Measurements from ENCODE around the gene KRT32.

The KRT32 gene

DNA sequence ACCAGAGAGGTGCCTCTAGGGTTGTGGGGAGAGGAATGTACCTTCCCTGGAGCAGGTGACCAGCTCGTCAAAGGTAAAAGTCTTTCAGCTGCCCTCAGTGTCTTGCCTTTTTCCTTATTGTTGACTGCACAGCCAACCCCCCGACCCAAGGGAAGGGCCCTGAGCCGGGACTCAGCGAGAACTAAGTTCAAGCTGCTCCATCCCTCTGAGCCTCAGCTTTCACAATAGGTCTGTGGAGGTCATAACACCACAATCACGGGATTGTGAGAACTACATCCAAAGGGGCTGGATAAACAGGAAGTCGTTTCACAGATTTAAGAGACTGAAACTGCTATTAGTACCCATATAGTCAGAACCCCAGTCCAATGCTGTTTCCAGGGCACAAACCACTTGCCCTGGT is 25.2 kb upstream of the KRT32 start:
- DNase-seq, result no peak

DNA sequence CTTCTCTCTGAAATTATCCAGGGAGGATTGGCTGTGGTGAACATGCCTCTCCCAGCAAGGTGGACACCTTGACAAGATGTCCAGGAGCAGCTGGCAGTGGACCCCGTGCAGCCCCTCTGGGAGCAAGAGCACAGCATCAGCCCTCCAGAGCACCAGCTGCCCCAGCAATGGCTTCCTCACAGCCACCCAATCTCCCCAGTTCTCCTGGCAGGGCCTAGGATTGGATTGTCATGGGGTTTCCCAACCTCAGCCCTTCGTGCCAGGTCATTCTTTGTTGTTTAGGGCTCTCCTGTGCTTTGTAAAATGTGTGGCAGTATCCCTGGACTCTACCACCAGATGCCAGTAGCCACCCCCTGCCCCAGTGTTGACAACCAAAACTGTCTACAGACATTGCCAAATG is 24.3 kb upstream of the KRT32 start:
- DNase-seq, result no peak

DNA sequence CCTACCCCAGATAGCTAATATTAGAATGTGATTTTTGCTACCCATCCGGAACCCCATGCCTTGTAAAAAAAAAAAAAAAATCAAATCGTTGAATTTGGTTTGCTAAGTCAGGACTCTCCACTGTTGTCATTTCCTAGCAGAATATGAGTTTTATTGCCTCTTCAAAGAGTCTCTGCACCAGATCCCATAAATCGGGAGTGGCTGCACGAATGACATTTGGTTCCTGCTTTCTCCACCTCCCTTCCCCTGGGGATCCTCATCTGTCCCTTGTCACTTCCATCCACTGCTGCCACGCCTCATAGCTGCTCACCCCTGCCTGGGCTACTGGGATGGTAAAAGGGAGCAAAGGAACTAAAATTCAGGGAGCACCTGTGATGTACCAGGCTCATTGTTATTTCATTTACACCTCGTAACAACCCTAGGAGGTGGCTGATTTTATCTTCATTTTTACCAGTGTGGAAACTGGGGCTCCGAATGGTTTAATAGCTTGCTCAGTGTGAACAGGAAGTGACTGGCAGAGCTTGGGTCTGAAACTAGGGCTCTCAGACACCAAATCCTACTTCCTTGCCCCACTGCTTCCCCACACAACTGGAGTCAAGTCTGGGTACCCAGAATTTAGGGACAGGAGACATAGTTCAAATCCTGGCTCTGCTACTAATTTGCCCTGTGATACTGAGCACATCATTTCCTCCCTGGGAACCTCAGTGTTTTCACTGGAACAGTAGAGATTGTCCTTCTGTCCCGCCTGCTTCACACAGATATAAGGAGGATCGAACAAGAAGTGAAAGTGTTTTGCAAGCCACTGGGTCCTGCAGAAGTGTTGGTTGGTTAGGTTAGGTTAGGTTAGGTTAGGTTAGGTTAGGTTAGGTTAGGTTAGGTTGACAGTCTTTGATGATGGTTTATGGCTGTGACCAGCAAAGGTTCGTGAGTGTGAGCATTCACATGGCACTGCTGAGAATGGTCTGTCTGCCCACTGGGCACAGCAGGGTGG is 23.1 kb upstream of the KRT32 start:
- DNase-seq, result no peak

DNA sequence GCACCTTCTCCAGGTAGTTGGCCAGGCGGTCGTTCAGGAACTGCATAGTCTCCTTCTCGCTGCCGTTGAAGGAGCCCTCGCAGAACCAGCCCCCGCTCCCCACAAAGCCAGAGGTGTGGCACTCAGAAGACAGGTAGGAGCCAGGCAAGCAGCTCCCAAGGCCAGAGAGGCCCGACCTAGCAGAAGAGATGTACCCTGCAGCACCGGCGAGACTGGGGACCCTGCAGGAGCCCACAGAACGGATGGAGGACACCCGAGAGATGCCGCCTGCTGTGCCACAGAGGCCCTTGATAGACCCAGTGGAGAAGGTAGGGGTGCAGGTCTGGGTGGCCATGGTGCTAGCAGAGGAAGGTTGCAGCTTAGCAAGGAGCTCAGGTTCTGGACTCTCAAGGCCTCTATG is 22.3 kb upstream of the KRT32 start, which contains the start of gene KRT36:
KRT36 (minus strand) TSS at position 380 of the 400 bp plus-strand sequence; CDS start at position 334, 46 bp downstream.
- no peak for DNase-seq

DNA sequence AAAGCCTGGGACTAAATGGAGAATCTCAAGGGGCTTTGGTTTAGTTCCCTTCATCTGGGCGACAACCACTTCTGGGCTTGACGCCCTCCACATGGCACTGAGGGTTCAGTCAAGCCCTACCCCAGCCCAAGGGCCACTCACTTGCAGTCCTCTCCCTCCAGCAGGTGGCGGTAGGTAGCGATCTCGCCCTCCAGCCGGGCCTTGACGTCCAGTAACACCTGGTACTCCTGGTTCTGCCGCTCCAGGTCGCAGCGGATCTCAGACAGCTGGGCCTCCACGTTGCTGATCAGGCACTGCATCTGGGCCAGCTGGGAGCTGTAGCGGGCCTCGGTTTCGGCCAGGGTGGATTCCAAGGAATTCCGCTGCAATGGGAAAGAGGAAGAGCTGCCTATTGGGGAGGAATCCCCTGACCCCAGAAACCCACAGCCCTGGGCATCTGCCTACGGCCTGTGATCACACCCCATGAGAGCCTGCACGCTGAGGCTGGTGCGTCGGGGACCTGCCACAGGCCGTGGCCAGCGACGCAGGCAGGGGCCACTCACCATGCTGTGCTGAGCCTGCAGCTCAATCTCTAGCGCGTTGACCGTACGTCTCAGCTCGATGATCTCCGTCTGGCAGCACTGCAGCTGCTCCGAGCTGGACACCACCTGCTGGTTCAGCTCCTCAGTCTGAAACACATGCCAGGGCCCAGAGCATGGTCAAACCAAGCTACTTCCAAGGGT is 19.8 kb upstream of the KRT32 start:
- DNase-seq, result peak in 1 of 2 experiments; percentile 15

DNA sequence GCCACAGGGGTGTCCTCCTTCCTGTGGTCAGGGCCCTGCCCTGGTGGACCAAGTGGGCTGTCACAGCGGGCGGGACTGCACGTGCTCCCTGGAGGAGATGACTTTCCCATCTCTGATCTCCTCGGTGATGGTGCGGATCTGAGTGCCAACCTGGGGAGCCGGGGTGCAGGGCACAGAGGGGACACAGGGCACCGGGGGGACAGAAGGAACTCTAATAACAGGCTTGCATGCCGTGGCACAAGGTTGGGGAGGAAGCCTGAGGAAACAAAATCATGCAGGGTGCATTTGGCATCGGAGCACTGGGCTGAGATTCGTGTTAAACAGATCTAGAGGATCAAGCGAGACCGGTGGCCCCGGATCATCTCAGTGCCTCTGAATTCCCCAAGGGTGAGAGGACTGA is 19.1 kb upstream of the KRT32 start:
- DNase-seq, result no peak

DNA sequence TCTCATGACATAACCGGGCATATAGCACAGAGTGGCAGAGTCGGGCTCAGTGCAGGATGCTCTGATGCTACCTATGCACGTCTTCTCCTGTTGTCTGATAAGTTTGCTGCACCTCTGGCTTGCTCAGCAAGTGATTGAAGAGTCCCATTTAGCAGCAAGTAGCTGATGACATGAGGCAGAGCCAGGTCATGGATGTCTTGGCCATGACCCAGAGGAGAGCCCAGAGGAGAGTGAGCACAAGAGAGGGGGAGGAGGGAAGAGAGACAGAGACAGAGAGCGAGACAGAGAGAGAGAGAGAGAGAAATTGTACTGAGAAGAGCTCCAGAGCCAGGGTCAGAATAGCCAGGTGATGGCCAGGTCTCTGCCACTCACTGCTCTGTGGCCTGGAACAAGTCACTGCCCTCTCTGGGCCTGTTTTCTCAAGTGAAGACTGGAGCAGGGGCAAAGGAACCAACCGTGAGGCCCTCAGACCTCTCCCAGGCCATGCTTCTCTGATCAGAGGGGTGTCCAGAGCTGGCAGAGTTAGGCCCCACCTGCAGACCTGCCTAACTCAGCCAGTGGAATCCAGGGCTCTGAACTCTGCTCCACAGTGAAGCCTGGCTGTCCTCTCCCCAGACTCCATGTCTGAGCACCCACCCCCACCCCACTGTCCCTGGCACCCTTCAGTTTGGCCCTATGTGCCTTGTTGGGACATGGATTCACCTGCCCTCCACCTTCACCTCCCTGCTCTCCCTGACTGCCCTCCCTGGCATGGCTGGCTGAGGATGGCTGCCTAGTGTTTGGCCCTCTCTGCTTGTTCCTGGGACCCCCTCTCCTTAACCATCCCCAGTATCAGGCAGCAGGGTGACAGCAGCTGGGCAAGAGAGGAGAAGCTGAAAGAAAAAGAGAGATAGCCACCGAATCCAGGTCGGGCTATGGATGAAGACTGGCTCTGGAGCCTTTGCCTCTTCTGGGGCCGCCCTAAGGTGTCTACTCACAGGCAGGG is 18.0 kb upstream of the KRT32 start:
- DNase-seq, result no peak

DNA sequence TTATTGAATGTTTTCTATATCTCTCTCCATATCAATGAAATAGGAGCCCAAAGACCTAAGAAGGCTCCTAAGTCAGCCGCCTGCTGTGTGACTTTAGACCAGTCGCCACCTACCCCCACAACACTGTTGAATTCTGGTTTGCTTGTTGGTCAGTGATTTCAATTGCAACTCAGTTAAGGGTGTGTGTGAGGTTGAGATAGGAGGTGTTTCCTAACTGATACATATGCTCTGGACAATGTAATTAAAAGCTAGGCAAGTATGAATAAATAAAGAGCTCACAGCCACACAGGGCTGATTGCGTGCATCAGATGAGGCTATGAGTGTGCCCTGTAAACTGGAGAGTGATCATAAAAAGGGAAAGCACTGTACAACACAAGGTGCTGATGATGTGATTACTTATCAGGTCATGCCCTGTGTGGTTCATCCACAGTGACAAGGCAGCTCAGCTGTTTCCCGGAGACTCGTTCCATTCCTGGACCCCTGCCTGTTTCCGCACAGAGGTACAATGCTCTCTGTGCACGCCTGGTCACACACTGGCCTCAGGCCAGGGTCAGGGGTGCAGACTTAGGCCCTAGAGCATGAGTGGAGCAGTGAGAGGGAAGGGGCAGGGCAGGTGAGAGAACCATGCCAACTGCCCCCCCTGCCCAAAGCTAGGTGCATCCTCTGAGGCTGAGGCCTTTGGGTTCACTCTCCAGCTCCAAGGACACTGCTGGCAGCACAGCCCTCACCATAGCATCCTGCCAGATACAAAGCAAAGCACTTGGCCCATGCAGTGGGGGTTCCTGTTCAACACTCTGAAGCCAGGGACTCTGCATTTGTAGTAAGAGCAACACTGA is 17.0 kb upstream of the KRT32 start:
- DNase-seq, result no peak

DNA sequence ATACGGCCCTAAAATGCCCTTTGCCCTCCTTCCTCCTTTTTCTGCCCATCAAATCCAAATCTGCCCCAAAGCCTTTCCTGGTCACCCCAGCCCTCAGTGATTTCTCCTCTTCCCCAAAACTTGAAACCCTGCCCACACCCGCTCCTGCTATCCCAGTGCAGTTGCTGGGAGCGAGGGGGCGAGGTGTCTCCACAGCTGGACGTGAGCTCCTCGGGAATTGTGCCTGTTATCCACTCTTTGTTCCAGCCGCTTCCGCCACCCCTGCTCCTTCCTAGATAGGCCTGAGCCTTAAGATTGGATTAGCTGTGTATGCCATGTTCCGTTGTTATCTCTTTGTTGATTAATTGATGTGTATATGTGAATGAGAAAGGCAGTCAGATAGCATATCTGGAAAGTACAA is 16.3 kb upstream of the KRT32 start:
- no peak for DNase-seq

DNA sequence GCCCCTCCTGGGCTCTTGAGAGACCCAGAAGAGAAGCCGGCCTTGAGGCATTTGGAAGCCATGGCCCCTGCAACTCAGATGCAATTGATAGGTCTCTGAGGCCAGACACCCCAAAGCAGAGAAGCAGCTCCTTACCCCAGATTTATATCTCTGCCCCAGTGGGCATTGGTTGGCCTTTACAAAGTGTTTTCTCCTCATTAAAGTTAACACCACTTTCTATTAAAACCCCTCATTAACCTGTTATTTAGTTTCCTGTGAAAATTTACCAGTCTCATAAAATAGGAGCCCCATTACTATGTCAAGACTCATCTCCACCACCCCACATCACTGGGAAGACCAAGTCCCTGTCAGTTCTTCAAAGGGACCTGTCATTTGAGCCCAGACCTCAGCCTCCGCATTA is 13.8 kb upstream of the KRT32 start, which contains the start of gene KRT35:
KRT35 (minus strand) TSS at position 116 of the 400 bp plus-strand sequence; CDS start at position 62, 54 bp downstream.
- no peak for DNase-seq

DNA sequence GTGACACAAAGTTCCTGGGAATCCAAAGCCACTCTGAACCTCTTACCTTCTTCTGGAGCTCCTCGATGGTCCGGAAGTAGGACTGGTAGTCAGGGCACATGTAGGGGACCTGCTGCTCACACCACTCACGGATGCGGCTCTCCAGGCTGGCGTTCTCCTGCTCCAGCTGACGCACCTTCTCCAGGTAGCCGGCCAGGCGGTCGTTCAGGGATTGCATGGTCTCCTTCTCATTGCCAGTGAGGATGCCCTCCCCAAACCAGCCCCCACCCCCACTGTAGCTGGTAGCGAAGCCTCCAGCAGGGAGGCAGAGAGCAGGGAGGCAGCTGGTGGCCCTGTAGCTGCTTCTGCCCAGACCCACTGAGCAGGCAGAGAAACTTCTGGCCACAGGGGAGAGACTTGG is 13.4 kb upstream of the KRT32 start:
- DNase-seq, result no peak

DNA sequence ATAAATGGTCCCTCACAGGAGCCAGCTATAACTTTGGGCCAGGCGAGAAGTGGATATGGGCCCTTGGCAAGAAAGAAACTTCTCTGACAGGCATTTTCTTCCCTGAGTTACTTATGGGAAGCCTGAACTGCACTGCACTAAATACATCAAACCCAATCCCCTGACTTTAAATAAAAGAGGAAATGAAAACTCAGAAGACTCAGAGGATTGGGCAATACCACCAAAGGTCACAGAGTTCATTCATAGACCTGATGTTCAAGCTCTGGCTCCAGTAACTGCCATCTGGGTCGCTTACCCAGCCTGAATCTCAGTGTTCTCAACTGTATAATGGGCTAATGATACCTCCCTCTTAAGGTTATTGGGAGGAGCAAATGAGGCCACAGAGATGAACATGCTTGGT is 12.9 kb upstream of the KRT32 start:
- no peak for DNase-seq

DNA sequence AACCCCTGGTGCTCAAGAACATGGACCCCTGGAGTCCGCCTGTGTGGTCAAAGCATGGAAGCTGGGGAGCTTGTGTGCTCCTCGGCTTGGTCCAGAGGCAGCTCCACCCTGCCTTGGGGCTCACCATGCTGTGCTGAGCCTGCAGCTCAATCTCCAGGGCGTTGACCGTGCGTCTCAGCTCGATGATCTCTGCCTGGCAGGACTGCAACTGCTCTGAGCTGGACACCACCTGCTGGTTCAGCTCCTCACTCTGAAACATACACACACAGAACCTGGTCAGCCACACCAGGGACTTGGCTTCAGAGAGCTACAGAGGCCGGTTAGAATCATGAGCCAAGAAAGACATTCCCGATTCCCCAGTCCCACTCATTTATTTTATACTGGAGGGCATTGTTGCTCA is 11.1 kb upstream of the KRT32 start:
- DNase-seq, result no peak

DNA sequence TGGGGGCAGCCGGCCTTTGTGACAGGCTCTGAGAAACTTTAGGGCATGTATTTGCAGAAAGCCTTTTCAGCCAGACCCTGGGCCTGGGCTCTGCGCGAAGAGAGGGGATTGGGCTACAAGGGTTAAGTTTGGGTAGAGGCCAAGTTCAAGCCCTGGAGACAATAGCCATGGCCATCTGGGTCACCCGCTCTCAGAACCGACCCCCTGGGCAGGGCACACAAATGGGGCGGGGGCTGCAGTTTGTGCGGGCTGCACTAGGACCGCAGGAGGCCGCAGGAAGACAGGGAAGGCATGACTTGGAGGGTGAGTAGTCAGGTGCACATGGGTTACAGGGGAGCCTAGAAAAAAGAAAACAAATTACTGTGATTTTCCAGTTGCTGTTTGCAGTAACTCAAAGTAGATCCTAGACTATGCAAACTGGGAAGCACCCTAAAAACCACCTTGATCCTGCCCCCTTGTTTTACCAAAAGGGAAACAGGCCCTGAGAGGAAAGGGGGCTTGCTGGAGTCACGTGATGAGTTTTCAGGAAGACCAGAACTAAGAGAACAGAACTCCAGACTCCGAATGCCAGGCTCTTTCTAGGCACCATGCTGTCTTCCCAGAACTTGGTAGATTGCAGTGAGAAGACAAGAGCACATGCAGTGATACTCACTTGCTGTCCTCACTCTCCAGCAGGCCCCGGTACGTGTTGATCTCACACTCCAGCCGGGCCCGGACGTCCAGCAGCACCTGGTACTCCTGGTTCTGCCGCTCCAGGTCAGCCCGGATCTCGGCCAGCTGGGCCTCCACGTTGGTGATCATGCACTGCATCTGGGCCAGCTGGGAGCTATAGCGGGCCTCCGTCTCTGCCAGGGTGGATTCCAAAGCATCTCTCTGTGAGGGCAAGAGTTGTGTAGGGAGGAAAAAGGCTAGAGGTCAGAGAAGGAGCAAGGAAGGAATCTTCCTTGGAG is 10.0 kb upstream of the KRT32 start:
- no peak for DNase-seq

DNA sequence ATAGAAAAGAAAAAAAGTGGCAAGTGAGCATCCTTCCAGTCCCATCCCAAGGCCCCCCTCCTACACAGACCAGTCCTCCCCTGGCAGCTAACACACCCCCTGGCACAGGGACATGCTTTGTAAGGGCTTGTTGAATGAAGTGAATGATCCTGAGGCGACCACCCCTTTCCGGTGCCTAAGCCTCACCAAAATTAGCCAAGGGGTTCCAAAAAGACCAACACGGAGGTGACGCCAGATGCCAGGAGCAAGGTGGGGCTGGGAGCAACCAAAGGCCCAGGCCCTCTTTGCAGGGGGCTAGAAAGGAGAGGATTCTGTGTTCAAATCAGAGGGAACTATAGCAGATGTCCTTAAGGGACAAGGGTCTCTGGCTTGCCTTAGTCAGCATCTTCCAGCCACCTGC is 8.2 kb upstream of the KRT32 start:
- no peak for DNase-seq

DNA sequence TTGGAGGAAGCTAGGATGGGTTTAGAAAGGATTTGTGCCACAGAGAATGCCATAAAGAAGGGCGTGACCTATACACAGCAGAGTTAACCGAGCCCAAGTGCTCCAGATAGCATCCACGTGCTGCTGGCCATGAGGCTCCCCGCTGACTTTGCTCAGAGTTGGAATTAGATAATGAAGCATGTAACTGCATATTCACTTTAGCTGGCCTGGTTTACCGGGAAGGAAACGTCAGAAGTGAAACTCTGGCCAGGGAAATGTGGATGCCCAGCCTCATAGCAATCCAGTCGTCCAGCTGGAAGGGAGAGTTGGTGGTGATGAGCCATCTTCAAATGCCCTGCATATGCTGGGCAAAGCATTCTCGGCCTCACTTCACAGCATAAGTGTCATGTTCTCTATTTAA is 7.7 kb upstream of the KRT32 start:
- no peak for DNase-seq

DNA sequence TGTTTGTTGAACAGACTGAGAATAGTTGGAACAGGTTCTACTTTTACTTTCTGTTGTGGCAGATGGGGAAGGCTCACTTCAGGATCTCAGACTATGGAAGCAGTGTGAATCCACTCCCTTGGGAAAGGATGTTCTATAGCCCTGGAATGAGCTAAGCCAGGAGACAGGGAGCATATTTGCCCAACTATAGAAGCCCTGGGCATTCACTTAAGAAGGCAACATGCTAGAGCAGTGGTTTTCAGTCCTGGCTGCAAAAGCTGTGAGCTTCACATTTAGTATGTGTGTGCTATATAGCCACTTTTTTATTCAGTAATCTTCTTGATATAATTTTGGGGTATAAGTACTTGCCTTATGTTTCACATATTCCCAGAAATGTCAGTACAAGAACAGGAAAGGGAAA is 1.2 kb upstream of the KRT32 start:
- no peak for DNase-seq

DNA sequence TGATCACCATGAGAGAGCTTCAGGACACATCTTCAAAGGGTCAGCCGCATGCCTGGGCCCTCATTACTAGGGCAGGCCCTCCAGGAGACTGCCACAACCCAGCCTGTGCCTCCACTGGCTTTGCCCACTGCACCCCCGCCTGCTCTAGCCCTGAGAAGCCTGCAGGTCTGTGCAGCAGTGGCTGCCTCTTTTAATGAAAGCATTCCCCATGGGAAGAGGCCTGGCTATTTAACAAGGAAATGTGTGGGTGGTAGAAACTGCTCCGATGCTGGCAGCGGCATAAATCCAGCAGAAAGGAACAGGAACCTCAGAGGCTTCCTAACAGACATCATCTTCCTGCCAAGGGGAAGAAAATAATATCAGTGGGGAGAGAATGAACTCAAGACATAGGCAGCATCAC is 375 bp upstream of the KRT32 start:
- DNase-seq, result no peak

DNA sequence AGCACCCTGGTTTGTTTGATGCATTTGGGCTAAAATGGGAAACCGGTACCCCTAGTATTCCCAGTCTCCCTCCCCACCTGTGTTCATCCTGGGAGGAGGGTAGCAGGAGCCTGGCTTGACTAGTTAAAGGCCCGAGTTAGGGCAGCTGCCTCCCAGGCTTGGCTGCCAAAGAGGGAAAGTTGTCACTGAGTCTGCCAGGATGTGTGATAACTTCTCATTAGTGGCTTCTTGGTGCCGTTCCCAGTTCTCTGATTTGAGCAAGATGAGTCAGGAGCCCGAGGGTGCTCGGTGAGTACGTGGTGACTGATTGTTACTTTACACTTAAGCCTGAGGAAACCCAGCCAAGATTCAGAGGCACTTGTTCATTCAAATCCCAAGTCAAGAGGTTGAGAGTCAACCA is 2.5 kb downstream of the KRT32 start:
- no peak for DNase-seq

DNA sequence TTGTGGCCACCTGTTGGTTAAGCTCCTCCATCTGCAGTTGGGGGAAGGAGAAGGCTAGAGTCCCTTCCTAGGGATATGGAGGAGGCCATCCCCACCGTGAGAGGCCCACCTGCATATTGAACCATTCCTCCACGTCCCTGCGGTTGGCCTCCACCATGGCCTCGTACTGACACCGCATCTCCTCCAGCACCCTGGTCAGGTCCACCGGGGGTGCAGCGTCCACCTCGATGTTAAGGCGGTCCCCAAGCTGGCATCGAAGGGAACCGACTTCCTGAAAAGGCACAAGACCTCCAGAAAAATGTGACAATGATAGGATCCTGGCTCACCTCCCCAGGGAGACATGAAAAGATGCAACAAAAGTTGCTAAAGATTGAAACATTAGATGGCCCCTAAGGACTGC is 3.0 kb downstream of the KRT32 start:
- DNase-seq, result no peak

DNA sequence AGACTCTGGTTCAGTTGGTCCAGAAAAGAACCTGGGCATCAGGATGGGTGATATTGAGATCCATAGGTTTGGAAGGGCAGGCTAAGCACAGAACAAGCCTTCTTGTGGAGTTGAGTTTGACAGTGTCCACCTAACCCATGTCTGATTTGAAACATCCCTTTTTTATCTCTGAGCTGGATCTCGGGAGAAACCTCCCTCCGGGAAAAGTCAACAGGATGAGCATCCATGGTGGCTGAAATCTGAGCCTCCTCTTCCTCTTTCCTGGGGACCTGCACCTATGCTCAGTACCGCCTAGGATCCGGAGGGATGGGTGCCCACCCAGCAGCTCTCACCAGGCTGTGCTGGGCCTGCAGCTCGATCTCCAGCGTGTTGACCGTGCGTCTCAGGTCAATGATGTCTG is 3.4 kb downstream of the KRT32 start:
- no peak for DNase-seq
